ENCODE measurements around the gene LRFN2.

The LRFN2 gene

DNA sequence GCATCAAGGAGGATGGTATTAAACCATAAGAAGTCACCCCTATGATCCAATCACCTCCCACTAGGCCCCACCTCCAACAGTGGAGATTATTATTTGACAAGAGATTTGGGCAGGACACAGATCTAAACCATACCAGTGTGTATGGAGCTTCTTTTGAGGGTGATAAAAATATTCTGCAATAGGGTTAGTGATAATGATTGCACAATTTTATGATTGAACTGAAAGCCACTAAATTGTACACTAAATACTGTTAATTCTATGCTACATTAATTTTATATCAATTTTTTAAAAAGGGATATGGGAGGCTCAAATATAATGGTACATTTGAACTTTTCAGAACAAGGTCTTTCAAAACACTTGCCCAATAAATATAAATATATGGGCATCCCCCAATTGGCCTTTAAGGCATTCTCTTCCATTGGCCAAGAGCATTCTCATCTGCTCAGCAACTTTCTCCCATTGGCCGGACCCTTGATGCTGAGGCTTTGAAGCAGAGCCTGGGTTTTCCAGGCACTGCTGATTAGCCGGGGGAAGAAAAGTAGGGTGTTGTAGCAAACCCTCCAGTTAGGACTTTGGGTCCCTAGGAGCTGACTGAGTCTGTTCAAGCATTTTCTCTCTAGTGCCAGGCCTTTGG lies 209.9 kb downstream of the LRFN2 start:
- DNase-seq (ENCODE audit: low spot score): no peak

DNA sequence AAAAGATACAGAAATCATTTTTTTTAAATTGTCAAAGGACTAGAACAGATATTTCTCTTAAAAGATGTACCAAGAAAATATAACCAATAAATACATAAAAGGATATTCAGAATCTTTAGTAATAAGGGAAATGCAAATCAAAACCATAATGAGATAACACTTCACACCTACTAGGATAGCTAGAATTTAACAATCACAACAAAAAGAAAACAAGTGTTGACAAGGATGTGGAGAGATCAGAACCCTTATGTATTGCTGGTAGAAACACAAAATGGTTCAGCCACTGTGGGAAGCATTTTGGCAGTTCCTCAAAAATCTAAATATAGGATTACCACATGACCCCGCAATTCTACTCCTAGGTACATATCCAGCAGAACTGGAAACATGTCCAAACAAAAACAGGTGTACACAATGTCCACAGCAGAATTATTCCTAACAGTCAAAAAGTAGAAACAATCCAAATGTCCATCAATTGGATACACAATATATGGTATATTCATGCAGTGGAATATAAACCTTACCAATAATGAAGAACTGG lies 211.0 kb downstream of the LRFN2 start:
- DNase-seq (ENCODE audit: low spot score): no peak

DNA sequence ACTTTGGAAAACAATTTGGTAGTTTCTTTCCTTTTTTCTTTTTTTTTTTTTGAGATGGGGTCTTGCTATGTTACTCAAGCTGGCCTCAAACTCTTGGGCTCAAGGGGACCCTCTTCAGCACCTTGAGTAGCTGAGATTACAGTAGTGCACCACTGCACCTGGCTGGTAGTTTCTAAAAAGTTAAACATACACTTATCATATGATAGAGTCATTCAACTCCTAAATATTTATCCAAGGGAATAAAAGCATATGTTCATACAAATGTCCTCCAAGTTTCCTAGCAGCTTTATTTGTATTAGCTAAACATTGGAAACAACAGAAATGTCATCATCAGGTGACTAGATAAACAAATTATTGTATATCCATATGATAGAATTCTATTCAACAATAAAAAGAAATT lies 213.9 kb downstream of the LRFN2 start:
- DNase-seq (ENCODE audit: low spot score): no peak

DNA sequence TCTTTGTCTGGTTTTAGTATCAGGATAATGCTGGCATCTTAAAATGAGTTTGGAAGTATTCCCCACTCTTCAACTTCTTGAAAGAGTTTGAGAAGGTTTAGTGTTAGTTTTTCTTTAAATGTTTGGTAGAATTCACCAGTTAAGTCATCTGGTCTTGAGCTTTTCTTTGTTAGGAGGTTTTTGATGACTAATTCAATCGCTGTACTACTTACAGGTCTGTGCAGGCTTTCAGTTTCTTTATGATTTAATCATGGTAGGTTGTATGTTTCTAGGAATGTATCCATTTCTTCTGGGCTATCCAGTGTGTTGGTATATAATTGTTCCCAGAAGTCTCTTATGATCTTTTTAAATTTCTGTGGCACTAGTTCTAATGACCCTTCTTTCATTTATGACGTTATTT lies 215.5 kb downstream of the LRFN2 start:
- no peak for DNase-seq (ENCODE audit: low spot score)

DNA sequence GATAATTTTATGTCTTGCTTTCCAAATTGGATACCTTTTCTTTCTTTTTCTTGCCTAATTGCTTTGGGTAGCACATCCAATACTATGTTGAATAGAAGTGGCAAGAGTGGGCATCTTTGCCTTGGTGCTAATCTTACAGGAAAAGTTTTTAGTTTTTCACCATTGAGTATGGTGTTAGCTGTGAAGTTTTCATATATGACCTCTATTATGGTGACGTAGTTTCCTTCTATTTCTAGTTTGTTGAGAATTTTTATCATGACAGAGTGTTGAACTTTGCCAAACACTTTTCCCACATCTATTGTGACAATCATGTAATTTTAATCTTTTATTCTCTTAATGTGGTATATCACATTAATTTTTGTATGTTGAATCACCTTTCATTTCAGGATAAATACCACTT lies 216.1 kb downstream of the LRFN2 start:
- DNase-seq (ENCODE audit: low spot score): no peak

DNA sequence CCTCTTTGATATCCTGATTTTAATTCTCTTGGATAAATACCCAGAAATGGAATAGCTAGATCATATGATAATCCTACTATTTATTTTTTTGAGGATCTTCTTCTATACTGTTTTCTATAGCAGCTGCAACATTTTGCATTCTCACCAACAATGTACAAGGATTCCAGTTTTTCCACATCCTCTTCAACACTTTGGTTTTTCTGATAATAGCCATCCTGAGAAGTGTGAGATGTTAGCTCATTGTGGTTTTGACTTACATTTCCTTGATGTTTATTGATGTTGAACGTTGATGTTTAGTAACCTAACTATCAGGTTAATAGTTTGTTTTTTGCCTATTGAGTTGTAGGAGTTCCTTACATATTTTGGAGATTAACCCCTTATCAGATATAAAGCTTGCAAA lies 217.3 kb downstream of the LRFN2 start:
- no peak for DNase-seq (ENCODE audit: low spot score)

DNA sequence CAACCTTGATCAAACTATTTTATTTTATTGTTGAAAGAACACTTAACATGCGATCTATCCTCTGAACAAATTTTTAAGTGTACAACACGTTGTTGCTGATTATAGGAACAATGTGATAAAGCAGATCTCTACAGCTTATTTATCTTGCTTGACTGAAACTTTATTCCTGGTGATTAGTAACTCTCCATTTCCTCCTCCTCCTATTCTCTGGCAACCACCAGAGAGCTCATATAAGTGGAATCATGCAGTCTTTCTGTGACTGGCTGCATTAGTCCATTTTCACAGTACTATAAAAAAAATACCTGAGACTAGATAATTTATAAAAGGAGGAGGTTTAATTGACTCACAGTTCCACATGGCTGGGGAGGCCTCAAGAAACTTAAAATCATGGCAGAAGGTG lies 218.1 kb downstream of the LRFN2 start:
- no peak for DNase-seq (ENCODE audit: low spot score)

DNA sequence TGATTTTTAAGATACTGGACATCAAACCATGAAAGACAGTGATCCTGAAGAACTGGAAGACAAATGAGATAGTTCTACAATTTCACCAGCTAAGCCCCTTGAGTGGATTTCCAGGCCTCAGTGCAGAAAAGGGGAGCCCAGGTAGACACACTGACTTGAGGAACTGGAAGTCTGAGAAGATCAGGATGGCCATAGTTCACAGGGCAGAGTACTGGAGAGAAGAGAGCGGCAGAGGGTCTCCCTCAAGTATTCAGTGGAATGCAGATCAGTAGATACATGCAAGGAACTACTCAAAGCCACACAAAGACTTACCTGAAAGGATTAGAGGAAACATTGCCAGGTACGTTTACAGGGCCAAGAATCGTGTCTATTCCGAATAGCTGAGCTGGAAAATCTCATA lies 224.3 kb downstream of the LRFN2 start:
- DNase-seq (ENCODE audit: low spot score): no peak

DNA sequence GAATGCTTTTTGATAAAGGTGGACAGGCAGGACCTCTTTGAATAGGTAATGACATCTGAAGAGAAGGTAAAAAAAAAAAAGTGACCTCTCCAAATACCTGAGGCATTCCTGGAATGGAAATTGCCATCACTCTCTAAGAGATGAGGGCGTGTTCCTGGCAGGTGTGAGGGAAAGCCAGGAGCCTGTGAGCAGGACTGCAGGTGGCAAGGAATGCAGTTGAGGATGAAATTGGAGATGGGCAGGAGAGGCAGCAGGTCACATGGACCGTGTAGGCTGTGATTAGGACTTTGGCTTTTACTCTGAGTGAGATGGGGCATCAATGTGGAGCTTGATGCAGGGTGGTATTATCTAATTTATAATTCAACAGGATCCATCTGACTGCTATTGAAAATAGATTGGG lies 227.4 kb downstream of the LRFN2 start:
- no peak for DNase-seq (ENCODE audit: low spot score)

DNA sequence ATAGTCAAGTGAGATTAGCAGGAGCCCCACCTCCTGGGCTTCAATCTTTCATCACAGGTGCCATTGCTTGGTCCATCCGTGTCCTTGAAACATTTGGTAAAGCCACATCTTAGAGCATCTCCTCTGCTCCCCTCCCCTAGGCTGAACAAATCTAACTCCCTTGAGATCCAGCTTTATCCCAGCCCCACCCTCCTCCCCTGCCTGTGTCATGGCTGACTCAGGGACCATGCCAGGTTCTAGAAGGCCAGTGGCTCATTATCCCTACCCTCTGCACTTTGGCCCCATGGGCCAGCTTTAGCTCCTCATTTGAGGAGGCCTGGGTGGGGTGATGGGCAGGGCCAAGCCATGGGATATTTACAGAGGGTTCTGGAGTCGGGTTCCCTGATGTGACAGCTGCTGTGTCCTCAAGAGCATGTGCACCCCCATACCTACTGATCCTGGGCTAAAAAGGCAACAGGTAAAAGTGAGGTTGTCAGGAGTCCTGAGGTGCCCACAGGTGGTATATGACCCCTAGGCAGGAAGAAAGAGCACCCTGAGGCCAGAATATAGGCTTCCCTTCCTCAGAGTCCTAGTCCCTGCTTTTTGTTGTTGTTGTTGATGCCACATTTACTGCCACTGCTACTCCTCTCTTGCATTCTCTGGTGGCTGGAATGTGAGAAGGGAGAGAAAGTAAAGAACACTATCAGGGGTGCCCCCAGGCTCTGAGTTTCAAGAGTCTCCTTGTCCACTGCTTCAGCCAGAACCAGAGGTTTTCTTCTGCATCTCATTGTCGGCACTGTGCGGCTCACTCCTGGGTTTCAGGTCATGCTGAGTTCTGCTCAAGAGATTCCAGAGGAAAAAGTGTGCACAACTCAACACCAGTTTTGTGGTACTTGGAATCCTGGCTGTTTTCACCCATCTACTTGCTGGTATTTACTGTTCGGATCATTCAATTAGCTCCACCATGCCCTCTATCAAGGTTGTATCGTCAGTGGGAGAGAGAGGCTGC lies 228.4 kb downstream of the LRFN2 start:
- no peak for DNase-seq (ENCODE audit: low spot score)

DNA sequence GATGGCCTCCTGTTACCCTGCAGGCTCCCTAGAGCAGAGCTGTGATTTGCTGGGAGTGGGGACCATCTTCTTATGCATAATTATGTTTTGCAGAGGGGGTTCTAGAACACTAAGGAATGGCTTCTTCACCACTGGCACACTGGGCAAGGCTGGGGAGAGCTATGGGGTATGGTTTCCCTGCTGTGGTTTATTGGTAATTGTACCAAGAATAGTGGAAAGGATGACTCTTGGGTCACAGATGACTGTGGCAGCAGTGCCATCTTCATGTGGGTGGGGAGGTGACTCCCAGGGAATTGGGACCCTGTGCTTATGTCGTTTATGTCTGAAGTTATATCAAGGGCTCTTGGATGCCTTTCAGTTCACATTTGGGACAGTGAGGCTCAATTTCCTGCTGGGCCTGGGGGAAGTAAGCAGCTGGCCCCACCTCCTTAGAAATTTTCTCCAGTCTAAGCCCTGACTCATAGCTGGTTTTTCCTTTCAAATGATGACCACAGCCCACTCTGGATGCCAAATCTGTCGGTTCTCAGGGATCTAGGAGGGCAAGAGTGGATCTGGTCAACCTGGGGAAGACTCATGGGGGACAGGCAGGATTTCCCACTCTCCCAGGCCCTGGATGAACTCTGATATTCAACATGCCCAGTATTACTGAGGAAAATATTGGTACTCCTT lies 230.8 kb downstream of the LRFN2 start:
- DNase-seq (ENCODE audit: low spot score): no peak

DNA sequence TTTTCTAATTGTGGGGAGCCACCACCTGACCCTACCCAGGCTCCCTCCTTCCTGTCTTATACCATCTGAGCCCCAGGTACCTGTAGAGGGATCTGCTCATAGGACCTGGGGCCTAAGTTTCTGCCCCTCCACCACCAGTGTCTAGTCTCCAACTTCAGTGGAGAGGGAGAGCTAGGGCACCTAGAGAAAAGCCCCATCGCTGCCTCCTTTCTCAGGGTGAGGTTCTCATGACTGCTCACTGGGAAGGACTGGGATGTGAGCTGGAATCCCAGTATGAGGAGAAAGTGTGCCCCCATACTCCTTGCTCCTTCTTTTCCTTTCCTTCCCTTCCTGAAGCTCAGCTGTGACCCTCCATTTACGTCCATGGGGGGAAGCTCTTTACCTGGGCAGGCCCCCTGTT lies 231.6 kb downstream of the LRFN2 start:
- DNase-seq (ENCODE audit: low spot score): no peak

DNA sequence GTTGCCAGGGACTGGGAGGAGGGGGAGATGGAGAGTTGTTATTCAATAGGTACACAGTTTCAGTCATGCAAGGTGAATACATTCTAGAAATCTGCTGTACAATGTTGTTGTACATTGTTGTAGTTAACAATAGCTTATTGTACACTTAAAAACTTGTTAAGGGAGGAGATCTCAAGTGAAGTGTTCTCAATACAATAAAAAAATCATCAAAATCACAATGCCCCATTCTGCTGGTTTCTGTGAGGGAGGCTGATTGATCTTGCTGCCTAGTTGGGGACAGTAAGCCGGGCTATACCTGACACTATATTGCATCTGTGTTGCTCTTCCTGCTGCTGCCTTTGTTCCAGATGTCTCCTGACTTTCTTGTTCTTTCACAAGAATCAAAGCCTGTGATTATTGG lies 232.1 kb downstream of the LRFN2 start:
- no peak for DNase-seq (ENCODE audit: low spot score)

DNA sequence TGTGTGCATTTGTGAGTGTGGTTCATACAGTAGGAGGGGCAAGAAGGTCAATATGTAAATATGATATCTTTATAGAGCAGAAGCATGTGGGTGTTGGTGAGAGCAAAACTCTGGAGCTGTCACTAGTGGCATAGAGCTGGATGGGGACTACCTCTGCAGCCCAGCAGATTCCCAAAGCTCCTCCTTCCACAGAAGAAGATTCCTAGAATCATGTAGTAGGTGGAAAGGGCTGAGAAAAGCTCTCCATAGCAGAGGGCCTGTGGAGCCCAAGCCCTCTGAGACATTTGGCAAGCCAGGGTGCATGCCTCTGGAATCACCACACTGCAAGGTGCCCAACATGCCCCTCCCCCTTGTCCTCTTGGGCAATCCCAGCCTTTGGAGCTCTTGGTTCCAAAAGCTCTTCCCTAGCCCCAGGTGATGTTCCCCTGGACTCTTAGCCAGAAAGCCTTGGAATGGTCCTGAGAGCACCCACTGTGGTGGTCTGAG lies 233.2 kb downstream of the LRFN2 start:
- no peak for DNase-seq (ENCODE audit: low spot score)

DNA sequence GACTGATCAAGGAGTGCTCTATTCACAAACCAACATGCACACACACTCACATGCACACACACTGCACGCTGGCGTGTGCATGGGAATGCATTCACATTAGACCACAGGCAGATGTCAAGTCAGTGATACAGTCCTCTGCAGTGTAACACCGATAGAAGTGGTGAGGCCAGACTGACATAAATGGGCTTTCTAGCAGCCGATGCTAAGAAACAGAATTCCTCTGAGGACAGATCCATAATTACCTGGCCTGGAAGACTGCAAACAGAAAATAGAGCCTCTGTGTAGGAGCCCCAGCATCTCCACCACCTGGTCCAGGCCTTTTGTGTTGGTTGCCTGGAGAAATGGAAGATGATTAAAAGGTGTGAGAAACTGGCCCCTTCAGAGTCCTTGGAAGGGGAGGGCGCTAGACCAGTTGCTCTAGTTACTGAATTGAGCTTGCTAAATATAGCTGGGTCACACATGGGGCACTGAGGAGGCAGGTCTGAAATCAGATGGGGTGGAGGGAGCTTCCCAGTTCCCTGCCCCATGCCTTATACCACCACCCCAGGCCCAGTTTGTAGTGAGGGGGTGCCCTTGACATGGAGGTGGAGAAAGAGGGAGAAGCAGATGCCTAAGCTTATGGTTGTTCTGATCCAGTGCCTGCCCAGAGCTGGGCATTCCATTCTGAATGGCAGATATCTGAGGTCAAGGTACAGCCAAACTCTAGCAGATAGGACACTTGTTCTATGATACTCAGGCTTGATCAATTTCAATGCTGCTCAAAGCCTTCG lies 233.8 kb downstream of the LRFN2 start:
- DNase-seq (ENCODE audit: low spot score): no peak

DNA sequence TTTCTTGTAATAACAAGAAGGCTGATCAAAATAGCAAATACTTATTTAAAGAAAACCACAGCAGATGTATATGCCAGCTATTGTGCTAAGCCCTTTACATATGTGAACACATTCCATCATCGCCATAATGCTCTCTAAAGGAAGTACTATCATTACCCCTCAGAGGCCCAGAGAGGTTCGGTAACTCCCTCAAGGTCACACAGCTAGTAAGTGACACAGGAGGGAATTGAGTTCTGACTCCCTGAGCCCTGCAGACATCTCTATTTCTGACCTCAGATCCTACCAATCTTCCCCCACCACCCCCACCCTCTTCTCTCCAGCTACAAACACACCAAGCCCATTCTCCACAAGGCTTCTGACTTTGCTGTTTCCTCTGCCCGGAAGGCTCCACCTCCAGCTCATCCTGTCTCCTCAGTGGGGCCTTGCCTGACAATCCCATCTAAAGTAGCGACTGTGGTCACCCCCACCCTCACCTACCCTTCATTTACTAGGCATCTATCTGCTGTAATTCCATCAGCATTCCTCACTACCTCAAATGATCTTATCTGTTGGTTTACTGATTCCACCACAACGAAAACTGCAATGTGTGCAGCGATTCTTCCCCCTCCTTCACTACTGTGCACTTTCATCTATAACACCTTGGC lies 234.5 kb downstream of the LRFN2 start:
- no peak for DNase-seq (ENCODE audit: low spot score)

DNA sequence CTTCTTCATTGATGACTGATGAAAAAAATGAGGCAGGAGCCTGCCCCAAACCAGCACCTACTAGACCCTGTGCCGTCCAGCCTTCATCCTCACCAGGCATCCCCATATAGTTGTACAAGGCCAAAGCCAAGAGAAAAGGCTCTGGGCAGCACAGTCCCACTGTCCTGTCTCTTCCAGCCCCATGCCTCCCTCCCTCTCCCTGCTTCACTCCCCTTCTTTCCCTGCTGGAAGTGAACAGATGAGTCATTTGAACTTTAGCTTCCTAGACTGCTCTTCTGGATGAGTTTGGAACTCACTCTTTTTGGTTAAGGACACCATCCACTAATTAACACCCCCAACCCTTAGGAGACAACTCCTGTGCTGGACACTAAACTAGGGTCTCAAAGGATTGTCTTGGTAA lies 235.2 kb downstream of the LRFN2 start:
- DNase-seq (ENCODE audit: low spot score): no peak

DNA sequence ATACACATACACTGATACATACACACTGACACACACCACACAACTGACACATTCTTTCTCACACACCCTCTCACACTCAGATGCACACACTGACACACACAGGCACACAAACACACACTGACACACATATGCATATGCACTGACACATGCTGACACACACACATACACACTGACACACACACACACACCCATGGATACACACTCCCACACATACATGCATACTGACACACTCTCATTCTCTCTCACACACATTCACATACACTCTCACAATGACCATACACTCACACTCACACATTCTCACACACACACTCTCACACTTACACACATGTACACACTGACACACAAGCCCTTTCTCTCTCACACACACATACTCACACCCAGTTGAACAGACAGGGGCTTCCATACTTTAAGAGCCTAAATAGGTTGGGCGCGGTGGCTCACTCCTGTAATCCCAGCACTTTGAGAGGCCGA lies 236.4 kb downstream of the LRFN2 start:
- DNase-seq (ENCODE audit: low spot score): no peak

DNA sequence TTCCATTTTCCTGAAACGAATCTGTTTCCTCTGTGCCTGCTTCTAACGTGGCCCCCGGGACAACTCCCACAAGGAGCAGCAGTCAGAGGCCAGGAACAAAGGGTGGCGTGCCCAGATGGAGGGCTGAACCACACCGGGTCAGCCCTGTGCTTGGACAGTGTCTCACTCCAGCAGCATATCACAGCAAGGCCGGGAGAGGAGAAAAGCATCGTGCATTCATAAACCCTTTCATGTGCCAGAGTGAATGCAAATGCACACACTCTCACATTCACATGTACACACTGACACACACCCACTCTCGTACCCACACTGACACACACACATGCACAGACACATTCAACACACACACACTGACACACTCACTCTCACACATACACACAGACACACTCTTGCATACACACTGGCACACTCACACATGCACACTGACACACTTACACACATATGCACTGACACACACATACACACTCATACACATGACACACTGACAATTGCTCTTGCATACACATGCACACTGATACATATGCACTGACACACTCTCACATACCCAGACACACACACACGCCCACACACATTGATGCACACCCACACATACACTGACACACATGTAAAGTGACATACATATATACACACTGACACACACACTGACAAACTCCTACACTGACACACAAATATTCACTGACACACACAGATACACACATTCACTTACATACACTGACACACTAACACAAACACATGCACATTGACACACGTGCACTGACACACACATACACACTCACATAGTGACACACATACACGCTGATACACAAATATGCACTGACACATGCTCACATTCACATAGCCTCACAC lies 237.0 kb downstream of the LRFN2 start:
- no peak for DNase-seq (ENCODE audit: low spot score)
